Keratinocyte (primary cell): Measurements from ENCODE around the gene TMEM123. TPM values are rescaled to one million over a fixed set of nuclear protein-coding genes. Genes with fewer than 3 reads are reported as not detected.

ENCODE experiments used
- DNase-seq: peaks from one replicate; pipeline ENCODE4 v3.0.0-alpha.2; 2011; ENCODE audit warnings: low read depth, missing footprints, low spot score
- FAIRE-seq: peaks from 2 replicates; lab custom pipeline; 2011; peaks lifted over from hg19 to GRCh38; lab: Jason Lieb, UNC
- H2AFZ ChIP-seq: 2 replicates; pipeline ENCODE4 v1.6.0; 2012; ENCODE audit warnings: low read length, control low read depth, inconsistent platforms; ENCODE audit not compliant: control insufficient read depth
- H3K27ac ChIP-seq: 2 replicates; pipeline ENCODE4 v1.5.1; 2011; ENCODE audit warnings: low read length; ENCODE audit not compliant: control insufficient read depth, insufficient read depth
- H3K27me3 ChIP-seq: 3 replicates; pipeline ENCODE4 v1.6.0; 2011; ENCODE audit warnings: low read length; ENCODE audit not compliant: control insufficient read depth, insufficient read depth; ENCODE audit errors: extremely low read depth
- H3K36me3 ChIP-seq, 2 experiments: 2 replicates in 1 of 2; 3 replicates in 1 of 2; pipeline ENCODE4 v1.5.1; 2011; ENCODE audit warnings: low read length in 2 of 2, mild to moderate bottlenecking in 1 of 2; ENCODE audit not compliant: control insufficient read depth in 2 of 2, insufficient read depth in 2 of 2; ENCODE audit errors: extremely low read depth in 1 of 2
- H3K4me1 ChIP-seq: 3 replicates; pipeline ENCODE4 v1.5.1; 2011; ENCODE audit warnings: low read length; ENCODE audit not compliant: control insufficient read depth, insufficient read depth; ENCODE audit errors: extremely low read depth
- H3K4me2 ChIP-seq: 3 replicates; pipeline ENCODE4 v1.6.0; 2011; ENCODE audit warnings: low read depth, low read length; ENCODE audit not compliant: control insufficient read depth, insufficient read depth; ENCODE audit errors: extremely low read depth
- H3K4me3 ChIP-seq, 3 experiments: fragments of 200-600 bp in 1 of 3; sonication (generic) in 1 of 3; 2 replicates in 2 of 3; 3 replicates in 1 of 3; pipeline ENCODE4 v1.5.1; 2011 to 2016; ENCODE audit warnings: low read length in 3 of 3, mild to moderate bottlenecking in 3 of 3, control low read depth in 2 of 3, inconsistent platforms in 1 of 3, low read depth in 1 of 3, mixed read lengths in 1 of 3, mixed run types in 1 of 3, moderate library complexity in 1 of 3; ENCODE audit not compliant: control insufficient read depth in 2 of 3, insufficient read depth in 2 of 3; ENCODE audit errors: extremely low read depth in 1 of 3
- H3K79me2 ChIP-seq: 2 replicates; pipeline ENCODE4 v1.6.0; 2012; ENCODE audit warnings: low read length; ENCODE audit not compliant: control insufficient read depth, insufficient read depth
- H3K9ac ChIP-seq: 3 replicates; pipeline ENCODE4 v1.6.0; 2011; ENCODE audit warnings: low read length; ENCODE audit not compliant: control insufficient read depth, insufficient read depth; ENCODE audit errors: extremely low read depth
- H3K9me1 ChIP-seq: 3 replicates; pipeline ENCODE4 v1.6.0; 2011; ENCODE audit warnings: low read length; ENCODE audit not compliant: control insufficient read depth, insufficient read depth; ENCODE audit errors: extremely low read depth
- H3K9me3 ChIP-seq: 2 replicates; pipeline ENCODE4 v1.5.1; 2012; ENCODE audit warnings: low read depth, low read length; ENCODE audit not compliant: control insufficient read depth
- H4K20me1 ChIP-seq: 3 replicates; pipeline ENCODE4 v1.6.0; 2011; ENCODE audit warnings: low read length; ENCODE audit not compliant: control insufficient read depth, insufficient read depth; ENCODE audit errors: extremely low read depth
- EZH2 ChIP-seq: IDR thresholded peaks from one replicate; pipeline ENCODE4 v1.6.1; 2012; ENCODE audit warnings: inconsistent platforms, mild to moderate bottlenecking, low read length, moderate library complexity
- dilution Hi-C: fragments of 300-500 bp; cut with MboI; formaldehyde crosslinking; loops from one replicate; pipeline ENCODE4 v1.7.0; 2020; ENCODE audit warnings: low sequenced_read_pairs; ENCODE audit not compliant: extremely low pct_ligation_motif_present
- polyA plus RNA-seq, 5 experiments: library from polyadenylated mRNA; depleted of rRNA in 3 of 5; stranded (reverse) in 3 of 5; stranded (forward) in 1 of 5; unstranded in 1 of 5; fragments of >200 nt; gene quantifications; 1 replicate in 1 of 5; 2 replicates in 3 of 5; 3 replicates in 1 of 5; pipeline versions ENCODE4 v1.2.1 to v1.2.3, GENCODE V29; 2011 to 2012; ENCODE audit warnings: missing spikeins in 2 of 5, low read depth in 1 of 5, low replicate concordance in 1 of 5
- TF ChIP-seq, protein P1 (sequence below), 3 experiments: IDR thresholded peaks in 1 of 3; conservative IDR thresholded peaks in 1 of 3; optimal IDR thresholded peaks in 1 of 3; 2 replicates in 2 of 3; 3 replicates in 1 of 3; pipeline versions ENCODE3 to v1.5.1; 2011; ENCODE audit warnings: low read length in 3 of 3, mild to moderate bottlenecking in 3 of 3, moderate library complexity in 2 of 3, control low read depth in 1 of 3, inconsistent platforms in 1 of 3; ENCODE audit not compliant: insufficient read depth in 2 of 3; ENCODE audit errors: extremely low read depth in 1 of 3

Gene TMEM123
- polyA plus RNA-seq, 1 donor (not counting 4 experiments of a cell fraction or from before 2014, with no cell fraction given) = 408 TPM

DNA sequence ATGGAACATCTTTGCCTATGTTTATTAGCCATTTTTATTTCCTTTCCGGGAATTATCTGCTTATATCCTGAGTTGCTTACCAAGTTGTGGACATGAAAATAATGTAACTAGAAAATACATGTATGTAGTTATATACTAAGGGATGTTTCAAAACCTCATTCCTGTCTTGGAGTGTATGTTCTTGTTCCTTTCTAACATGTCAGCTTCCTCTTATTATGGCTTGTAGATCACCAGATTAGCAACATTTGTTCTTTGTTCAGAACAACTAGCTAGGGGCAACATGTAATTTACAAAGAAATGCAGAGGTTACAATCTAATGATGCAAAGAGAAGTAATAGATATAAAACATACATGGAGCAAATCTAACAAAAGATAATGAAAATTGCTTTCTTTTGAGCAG, 13.1 kb upstream of the TMEM123 start:
- H2AFZ ChIP-seq = no peak overlapping the region
- H3K9me3 ChIP-seq = no peaks in the 10 kb centered on the region
- H3K36me3 ChIP-seq = no peaks in the 10 kb centered on the region
- H3K9me1 ChIP-seq = no peaks in the 10 kb centered on the region
- H3K9ac ChIP-seq = no peak overlapping the region
- dilution Hi-C loops = no loop called here
- no peak overlapping the region for H3K4me3 ChIP-seq
- no peak overlapping the region for H3K27ac ChIP-seq
- DNase-seq (no peak), FAIRE-seq (no peak)
- H4K20me1 ChIP-seq = no peaks in the 10 kb centered on the region
- no peak overlapping the region for H3K4me2 ChIP-seq
- no peaks in the 10 kb centered on the region for H3K79me2 ChIP-seq
- peaks cover 16% of the 10 kb centered on the region for H3K4me1 ChIP-seq
- TF ChIP-seq, protein P1, sequence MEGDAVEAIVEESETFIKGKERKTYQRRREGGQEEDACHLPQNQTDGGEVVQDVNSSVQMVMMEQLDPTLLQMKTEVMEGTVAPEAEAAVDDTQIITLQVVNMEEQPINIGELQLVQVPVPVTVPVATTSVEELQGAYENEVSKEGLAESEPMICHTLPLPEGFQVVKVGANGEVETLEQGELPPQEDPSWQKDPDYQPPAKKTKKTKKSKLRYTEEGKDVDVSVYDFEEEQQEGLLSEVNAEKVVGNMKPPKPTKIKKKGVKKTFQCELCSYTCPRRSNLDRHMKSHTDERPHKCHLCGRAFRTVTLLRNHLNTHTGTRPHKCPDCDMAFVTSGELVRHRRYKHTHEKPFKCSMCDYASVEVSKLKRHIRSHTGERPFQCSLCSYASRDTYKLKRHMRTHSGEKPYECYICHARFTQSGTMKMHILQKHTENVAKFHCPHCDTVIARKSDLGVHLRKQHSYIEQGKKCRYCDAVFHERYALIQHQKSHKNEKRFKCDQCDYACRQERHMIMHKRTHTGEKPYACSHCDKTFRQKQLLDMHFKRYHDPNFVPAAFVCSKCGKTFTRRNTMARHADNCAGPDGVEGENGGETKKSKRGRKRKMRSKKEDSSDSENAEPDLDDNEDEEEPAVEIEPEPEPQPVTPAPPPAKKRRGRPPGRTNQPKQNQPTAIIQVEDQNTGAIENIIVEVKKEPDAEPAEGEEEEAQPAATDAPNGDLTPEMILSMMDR (optimal IDR thresholded peaks at IDR 0.05 in 1 of 3, IDR thresholded peaks at IDR 0.05 in 1 of 3, conservative IDR thresholded peaks at IDR 0.05 in 1 of 3; ENCODE audit: extremely low read depth in 1 of 3, insufficient read depth in 2 of 3, low read length in 3 of 3) = no peak
- TF ChIP-seq EZH2 = no peak
- H3K27me3 ChIP-seq = no peaks in the 10 kb centered on the region

DNA sequence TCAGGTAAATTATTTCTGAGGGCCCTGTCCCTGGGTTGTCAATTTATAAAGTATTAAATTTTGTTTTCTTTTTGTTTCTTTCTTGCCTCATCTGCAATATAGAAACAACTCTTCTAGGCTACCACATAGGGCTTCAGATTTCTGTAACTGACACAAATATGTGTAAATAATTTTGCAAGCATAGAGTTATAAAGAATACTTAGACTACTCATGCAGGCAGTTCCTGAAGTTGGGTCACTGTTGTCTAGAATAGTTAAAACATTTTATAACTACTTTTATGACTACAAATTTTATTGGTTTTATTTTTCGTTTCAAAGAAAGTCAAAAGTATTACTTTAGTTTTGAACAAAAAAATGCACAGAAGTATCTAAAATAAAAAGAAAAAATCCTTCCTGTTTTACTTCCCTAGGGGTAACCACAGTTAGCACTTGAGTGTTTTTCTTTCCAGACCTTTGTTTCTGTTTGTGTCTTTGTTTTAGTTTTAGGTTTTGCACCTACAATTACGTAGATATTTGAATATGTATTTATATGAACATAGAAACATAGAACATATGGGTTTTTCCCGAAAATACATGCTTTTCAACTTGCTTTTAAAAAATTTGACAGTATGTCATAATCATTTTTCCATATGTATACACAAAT, 12.4 kb upstream of the TMEM123 start:
- no peak for TF ChIP-seq EZH2
- TF ChIP-seq, protein P1 (optimal IDR thresholded peaks at IDR 0.05 in 1 of 3, IDR thresholded peaks at IDR 0.05 in 1 of 3, conservative IDR thresholded peaks at IDR 0.05 in 1 of 3; ENCODE audit: extremely low read depth in 1 of 3, insufficient read depth in 2 of 3, low read length in 3 of 3) = no peak
- Histone ChIP-seq H3K4me3 (no peak overlapping the region), H3K9me1 (no peaks in the 10 kb centered on the region), H3K36me3 (no peaks in the 10 kb centered on the region), H2AFZ (no peak overlapping the region), H3K4me1 (peaks cover 16% of the 10 kb centered on the region), H3K4me2 (no peak overlapping the region), H4K20me1 (no peaks in the 10 kb centered on the region), H3K79me2 (no peaks in the 10 kb centered on the region), H3K9me3 (no peaks in the 10 kb centered on the region), H3K27me3 (no peaks in the 10 kb centered on the region), H3K9ac (no peak overlapping the region), H3K27ac (no peak overlapping the region)
- dilution Hi-C loops = no loop called here
- DNase-seq (no peak), FAIRE-seq (no peak)
